HEK293T (cell line): ENCODE data around the gene TANC1.

ENCODE experiments used
- BHLHE40 ChIP-seq: fragments of 450-650 bp; IDR thresholded peaks from 2 replicates; pipeline ENCODE4 v1.6.1; 2016; ENCODE audit warnings: mild to moderate bottlenecking, moderate library complexity, borderline replicate concordance
- FOXK2 ChIP-seq: fragments of 450-650 bp; IDR thresholded peaks from 2 replicates; pipeline ENCODE4 v1.6.1; 2016; ENCODE audit warnings: mild to moderate bottlenecking
- FOXM1 ChIP-seq: fragments of 450-650 bp; IDR thresholded peaks from 2 replicates; pipeline ENCODE4 v1.6.1; 2017; ENCODE audit warnings: mild to moderate bottlenecking, borderline replicate concordance
- HDGF ChIP-seq: fragments of 450-650 bp; IDR thresholded peaks from 2 replicates; pipeline ENCODE4 v1.6.1; 2017; ENCODE audit warnings: antibody characterized with exemption, borderline replicate concordance
- NFRKB ChIP-seq: fragments of 450-650 bp; IDR thresholded peaks from 2 replicates; pipeline ENCODE4 v1.6.1; 2016; ENCODE audit warnings: mild to moderate bottlenecking, moderate library complexity
- SP1 ChIP-seq: fragments of 450-650 bp; IDR thresholded peaks from 2 replicates; pipeline ENCODE4 v1.6.1; 2017
- SUZ12 ChIP-seq: fragments of 450-650 bp; IDR thresholded peaks from 2 replicates; pipeline ENCODE4 v1.6.1; 2016; ENCODE audit warnings: mild to moderate bottlenecking
- TARDBP ChIP-seq: fragments of 450-650 bp; IDR thresholded peaks from 2 replicates; pipeline ENCODE4 v1.6.1; 2016
- ZNF384 ChIP-seq: fragments of 450-650 bp; IDR thresholded peaks from 2 replicates; pipeline ENCODE4 v1.6.1; 2016

GRCh38 chr2:159044804-159045286, 76.4 kb downstream of the TANC1 start:
- TF ChIP-seq SUZ12 (no peak), NFRKB (no peak), SP1 (no peak), ZNF384 (no peak), FOXM1 (no peak), TARDBP (no peak), FOXK2 (no peak), HDGF (no peak), BHLHE40 (no peak)
